Measurements from ENCODE around the gene CCL27.

The CCL27 gene

GRCh38 chr9:34624475-34625185, 37.8 kb downstream of the CCL27 start:
- Histone ChIP-seq H3K27me3 (ENCODE audit: low read length) (0 out of 2 replicates have a peak, but pooled peaks cover 3% of the 10 kb centered on the region), H3K27ac (ENCODE audit: low read depth, low read length) (no peak overlapping the region), H3K9me3 (ENCODE audit: insufficient read depth, low read length) (no peaks in the 10 kb centered on the region), H3K4me2 (ENCODE audit: low read depth, low read length, poor library complexity, severe bottlenecking) (no peak overlapping the region), H4K20me1 (ENCODE audit: low read depth, low read length) (no peaks in the 10 kb centered on the region), H3K36me3 (ENCODE audit: low read length) (no peaks in the 10 kb centered on the region), H3F3A (ENCODE audit: insufficient read depth) (no peaks in the 10 kb centered on the region), H3K79me2 (ENCODE audit: insufficient read depth, low read length) (no peaks in the 10 kb centered on the region), H3K9ac (ENCODE audit: low read length) (no peak overlapping the region), H3K9me2 (replicated peaks; ENCODE audit: insufficient read depth, low read length) (no peaks in the 10 kb centered on the region), H3K4me3 (ENCODE audit: insufficient read depth, low read length, poor library complexity, severe bottlenecking) (no peak overlapping the region), H2AFZ (ENCODE audit: low read depth, low read length, severe bottlenecking) (no peak overlapping the region)
- TF ChIP-seq EZH2phosphoT487 (conservative IDR thresholded peaks at IDR 0.05; ENCODE audit: low read length), result no peak
- TF ChIP-seq CTCF (IDR thresholded peaks at IDR 0.05; ENCODE audit: insufficient read depth, low read length, poor library complexity, severe bottlenecking), result no peak

GRCh38 chr9:34623374-34624235, 38.9 kb downstream of the CCL27 start:
- Histone ChIP-seq H3K9ac (ENCODE audit: low read length) (no peak overlapping the region), H3K27me3 (ENCODE audit: low read length) (0 out of 2 replicates have a peak, but pooled peaks cover 3% of the 10 kb centered on the region), H3F3A (ENCODE audit: insufficient read depth) (no peaks in the 10 kb centered on the region), H2AFZ (ENCODE audit: low read depth, low read length, severe bottlenecking) (no peak overlapping the region), H3K79me2 (ENCODE audit: insufficient read depth, low read length) (no peaks in the 10 kb centered on the region; the same call in 1 of the 2 replicates), H3K4me2 (ENCODE audit: low read depth, low read length, poor library complexity, severe bottlenecking) (no peak overlapping the region), H3K27ac (ENCODE audit: low read depth, low read length) (no peak overlapping the region), H3K36me3 (ENCODE audit: low read length) (no peaks in the 10 kb centered on the region), H4K20me1 (ENCODE audit: low read depth, low read length) (no peaks in the 10 kb centered on the region), H3K9me2 (replicated peaks; ENCODE audit: insufficient read depth, low read length) (no peaks in the 10 kb centered on the region), H3K9me3 (ENCODE audit: insufficient read depth, low read length) (no peaks in the 10 kb centered on the region), H3K4me3 (ENCODE audit: insufficient read depth, low read length, poor library complexity, severe bottlenecking) (no peak overlapping the region)
- TF ChIP-seq CTCF (IDR thresholded peaks at IDR 0.05; ENCODE audit: insufficient read depth, low read length, poor library complexity, severe bottlenecking) (no peak), EZH2phosphoT487 (conservative IDR thresholded peaks at IDR 0.05; ENCODE audit: low read length) (no peak)

- H3K27ac ChIP-seq (ENCODE audit: low read depth, low read length), result no peak within 1 kb of the TSS
- H3K9ac ChIP-seq (ENCODE audit: low read length), result peak within 1 kb of the TSS; percentile 80
Observed at GRCh38 chr9:34620061-34620994, 42.1 kb downstream of the CCL27 start, which contains the start of gene DCTN3. Gene DCTN3 (minus strand): TSS chr9:34620495. CDS start chr9:34620464, 31 bp downstream.

More at GRCh38 chr9:34620061-34620994, 42.1 kb downstream of the CCL27 start, which contains the start of gene DCTN3:
- no peaks in the 10 kb centered on the region for H3K27me3 ChIP-seq (ENCODE audit: low read length)
- H3K9me2 ChIP-seq (replicated peaks; ENCODE audit: insufficient read depth, low read length), result no peaks in the 10 kb centered on the region
- TF ChIP-seq CTCF (IDR thresholded peaks at IDR 0.05; ENCODE audit: insufficient read depth, low read length, poor library complexity, severe bottlenecking) (no peak), EZH2phosphoT487 (conservative IDR thresholded peaks at IDR 0.05; ENCODE audit: low read length) (no peak)
- no peaks in the 10 kb centered on the region for H3F3A ChIP-seq (ENCODE audit: insufficient read depth)
- peak within 1 kb of the TSS; percentile 91 for H2AFZ ChIP-seq (ENCODE audit: low read depth, low read length, severe bottlenecking)
- no peaks in the 10 kb centered on the region for H3K9me3 ChIP-seq (ENCODE audit: insufficient read depth, low read length)
- no peaks in the 10 kb centered on the region for H4K20me1 ChIP-seq (ENCODE audit: low read depth, low read length)
- H3K36me3 ChIP-seq (ENCODE audit: low read length), result no peaks in the 10 kb centered on the region
- no peaks in the 10 kb centered on the region; the same call in 1 of the 2 replicates for H3K79me2 ChIP-seq (ENCODE audit: insufficient read depth, low read length)
- peak within 1 kb of the TSS; percentile 75 for H3K4me3 ChIP-seq (ENCODE audit: insufficient read depth, low read length, poor library complexity, severe bottlenecking)
- H3K4me2 ChIP-seq (ENCODE audit: low read depth, low read length, poor library complexity, severe bottlenecking), result peak within 1 kb of the TSS; percentile 82

All from SU-DHL-6 (cell line).